Measurements from ENCODE around the gene BCAS3.

The BCAS3 gene

GRCh38 chr17:61385577-61386236 is 708.1 kb downstream of the BCAS3 start:
- Histone ChIP-seq H3K9me3 (ENCODE audit: low read length) (no peaks in the 10 kb centered on the region), H3K4me3 (ENCODE audit: low read depth, low read length, poor library complexity, severe bottlenecking) (no peak overlapping the region), H3K36me3 (ENCODE audit: insufficient read depth, low read length) (no peaks in the 10 kb centered on the region), H3K9me2 (ENCODE audit: low read depth, low read length) (no peaks in the 10 kb centered on the region), H3K9ac (ENCODE audit: low read length) (no peak overlapping the region), H3K4me2 (ENCODE audit: low read length) (no peak overlapping the region), H4K20me1 (ENCODE audit: insufficient read depth, low read length) (no peaks in the 10 kb centered on the region), H3F3A (ENCODE audit: insufficient read depth, low read length) (no peaks in the 10 kb centered on the region), H3K79me2 (ENCODE audit: insufficient read depth, low read length) (no peaks in the 10 kb centered on the region), H3K4me1 (ENCODE audit: insufficient read depth, low read length, severe bottlenecking) (no peaks in the 10 kb centered on the region), H3K27me3 (ENCODE audit: insufficient read depth, low read length) (no peaks in the 10 kb centered on the region), H2AFZ (ENCODE audit: low read length) (no peak overlapping the region), H3K27ac (ENCODE audit: low read depth, low read length, poor library complexity, severe bottlenecking) (no peak overlapping the region)
- TF ChIP-seq EZH2 (IDR thresholded peaks at IDR 0.05; ENCODE audit: borderline replicate concordance, low read length), result no peak
- TF ChIP-seq CTCF (IDR thresholded peaks at IDR 0.05; ENCODE audit: low read length), result no peak

- Histone ChIP-seq H3K4me3 (ENCODE audit: low read depth, low read length, poor library complexity, severe bottlenecking) (no peak overlapping the region), H3F3A (ENCODE audit: insufficient read depth, low read length) (no peaks in the 10 kb centered on the region), H4K20me1 (ENCODE audit: insufficient read depth, low read length) (no peaks in the 10 kb centered on the region), H3K36me3 (ENCODE audit: insufficient read depth, low read length) (no peaks in the 10 kb centered on the region), H3K27me3 (ENCODE audit: insufficient read depth, low read length) (no peaks in the 10 kb centered on the region), H2AFZ (ENCODE audit: low read length) (no peak overlapping the region), H3K4me1 (ENCODE audit: insufficient read depth, low read length, severe bottlenecking) (no peaks in the 10 kb centered on the region), H3K9me2 (ENCODE audit: low read depth, low read length) (no peaks in the 10 kb centered on the region), H3K9me3 (ENCODE audit: low read length) (no peaks in the 10 kb centered on the region), H3K4me2 (ENCODE audit: low read length) (no peak overlapping the region), H3K79me2 (ENCODE audit: insufficient read depth, low read length) (no peaks in the 10 kb centered on the region), H3K27ac (ENCODE audit: low read depth, low read length, poor library complexity, severe bottlenecking) (no peak overlapping the region), H3K9ac (ENCODE audit: low read length) (no peak overlapping the region)
- TF ChIP-seq EZH2 (IDR thresholded peaks at IDR 0.05; ENCODE audit: borderline replicate concordance, low read length), result no peak
Measured at GRCh38 chr17:61386251-61386650, 708.6 kb downstream of the BCAS3 start.

- Histone ChIP-seq H3K9ac (ENCODE audit: low read length) (no peak overlapping the region), H3K9me3 (ENCODE audit: low read length) (no peaks in the 10 kb centered on the region), H4K20me1 (ENCODE audit: insufficient read depth, low read length) (no peaks in the 10 kb centered on the region), H3K36me3 (ENCODE audit: insufficient read depth, low read length) (no peaks in the 10 kb centered on the region), H3K4me1 (ENCODE audit: insufficient read depth, low read length, severe bottlenecking) (no peaks in the 10 kb centered on the region), H3F3A (ENCODE audit: insufficient read depth, low read length) (no peaks in the 10 kb centered on the region), H3K27me3 (ENCODE audit: insufficient read depth, low read length) (no peaks in the 10 kb centered on the region), H3K9me2 (ENCODE audit: low read depth, low read length) (no peaks in the 10 kb centered on the region), H2AFZ (ENCODE audit: low read length) (no peak overlapping the region), H3K4me3 (ENCODE audit: low read depth, low read length, poor library complexity, severe bottlenecking) (no peak overlapping the region), H3K27ac (ENCODE audit: low read depth, low read length, poor library complexity, severe bottlenecking) (no peak overlapping the region), H3K4me2 (ENCODE audit: low read length) (no peak overlapping the region), H3K79me2 (ENCODE audit: insufficient read depth, low read length) (no peaks in the 10 kb centered on the region)
- TF ChIP-seq CTCF (IDR thresholded peaks at IDR 0.05; ENCODE audit: low read length) (no peak), EZH2 (IDR thresholded peaks at IDR 0.05; ENCODE audit: borderline replicate concordance, low read length) (no peak)
Measured at GRCh38 chr17:61387011-61387410, 709.4 kb downstream of the BCAS3 start.

Measured in OCI-LY1 (cell line).